Measurements from ENCODE around the gene PIAS2. TPM values are rescaled to one million over a fixed set of nuclear protein-coding genes. Genes with fewer than 3 reads are reported as not detected.

The PIAS2 gene
- total RNA-seq, 1 experiment from 2014 or later = 30.6 TPM

DNA sequence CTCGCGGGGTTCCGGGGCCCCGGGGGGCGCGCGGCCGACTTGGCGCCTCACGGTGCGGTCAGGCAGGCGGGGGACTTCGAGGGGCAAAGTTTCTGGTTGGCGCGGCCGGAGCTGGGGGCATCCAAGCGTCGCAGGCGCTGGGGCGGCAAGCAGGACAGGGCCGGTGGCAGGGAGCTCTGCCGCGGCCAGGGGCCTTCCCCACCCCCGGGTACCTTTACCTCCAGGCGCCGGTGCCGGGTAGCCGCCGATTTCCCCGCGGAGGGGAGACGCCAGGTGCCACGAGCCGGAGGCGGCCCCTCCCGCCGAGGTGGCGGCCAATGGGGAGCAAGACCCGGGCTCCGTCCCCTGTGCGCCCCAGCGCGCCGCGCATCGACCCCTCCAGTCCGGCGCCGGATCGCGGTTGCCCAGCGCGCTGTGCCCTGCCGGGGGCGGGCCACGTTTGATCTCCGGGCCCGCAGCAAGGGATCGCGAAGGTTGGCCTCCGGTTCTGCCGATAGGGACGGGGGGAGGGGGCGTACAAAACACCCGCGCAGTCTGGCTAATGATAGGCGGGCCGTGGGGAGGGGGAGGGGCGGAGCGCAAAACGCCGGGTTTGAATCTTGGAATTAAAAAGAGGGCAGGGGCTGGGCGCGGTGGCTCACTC, 160.6 kb downstream of the PIAS2 start, which contains the start of gene ST8SIA5:
TSS of gene ST8SIA5 (minus strand) at position 495 of the 643 bp plus-strand sequence. CDS start 545 bp downstream, outside the sequence.
- Histone ChIP-seq H3K4me1 (ENCODE audit: control insufficient read depth, insufficient read depth, low read length) (no peaks in the 10 kb centered on the region), H3K27ac (ENCODE audit: low read length) (no peak within 1 kb of the TSS), H3K9me3 (ENCODE audit: control insufficient read depth, insufficient read depth, low read depth, low read length) (no peaks in the 10 kb centered on the region), H3K27me3 (ENCODE audit: control insufficient read depth, insufficient read depth, low read length) (no peaks in the 10 kb centered on the region), H3K4me3 (ENCODE audit: low read depth in 2 of 2, low read length in 2 of 2) (no peak within 1 kb of the TSS; a peak in 1 of 4 replicates), H3K36me3 (ENCODE audit: control insufficient read depth, insufficient read depth, low read length) (no peaks in the 10 kb centered on the region)
- ChIA-PET POLR2A (no interaction called here), CTCF (no interaction called here)
- no peak for TF ChIP-seq POLR2AphosphoS5 (IDR thresholded peaks at IDR 0.05; ENCODE audit: low read depth, low read length)
- TF ChIP-seq, protein P1, sequence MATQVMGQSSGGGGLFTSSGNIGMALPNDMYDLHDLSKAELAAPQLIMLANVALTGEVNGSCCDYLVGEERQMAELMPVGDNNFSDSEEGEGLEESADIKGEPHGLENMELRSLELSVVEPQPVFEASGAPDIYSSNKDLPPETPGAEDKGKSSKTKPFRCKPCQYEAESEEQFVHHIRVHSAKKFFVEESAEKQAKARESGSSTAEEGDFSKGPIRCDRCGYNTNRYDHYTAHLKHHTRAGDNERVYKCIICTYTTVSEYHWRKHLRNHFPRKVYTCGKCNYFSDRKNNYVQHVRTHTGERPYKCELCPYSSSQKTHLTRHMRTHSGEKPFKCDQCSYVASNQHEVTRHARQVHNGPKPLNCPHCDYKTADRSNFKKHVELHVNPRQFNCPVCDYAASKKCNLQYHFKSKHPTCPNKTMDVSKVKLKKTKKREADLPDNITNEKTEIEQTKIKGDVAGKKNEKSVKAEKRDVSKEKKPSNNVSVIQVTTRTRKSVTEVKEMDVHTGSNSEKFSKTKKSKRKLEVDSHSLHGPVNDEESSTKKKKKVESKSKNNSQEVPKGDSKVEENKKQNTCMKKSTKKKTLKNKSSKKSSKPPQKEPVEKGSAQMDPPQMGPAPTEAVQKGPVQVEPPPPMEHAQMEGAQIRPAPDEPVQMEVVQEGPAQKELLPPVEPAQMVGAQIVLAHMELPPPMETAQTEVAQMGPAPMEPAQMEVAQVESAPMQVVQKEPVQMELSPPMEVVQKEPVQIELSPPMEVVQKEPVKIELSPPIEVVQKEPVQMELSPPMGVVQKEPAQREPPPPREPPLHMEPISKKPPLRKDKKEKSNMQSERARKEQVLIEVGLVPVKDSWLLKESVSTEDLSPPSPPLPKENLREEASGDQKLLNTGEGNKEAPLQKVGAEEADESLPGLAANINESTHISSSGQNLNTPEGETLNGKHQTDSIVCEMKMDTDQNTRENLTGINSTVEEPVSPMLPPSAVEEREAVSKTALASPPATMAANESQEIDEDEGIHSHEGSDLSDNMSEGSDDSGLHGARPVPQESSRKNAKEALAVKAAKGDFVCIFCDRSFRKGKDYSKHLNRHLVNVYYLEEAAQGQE (IDR thresholded peaks at IDR 0.05; ENCODE audit: insufficient read depth in 1 of 2, low read depth in 2 of 2, low read length in 1 of 2) = no peak
- TF ChIP-seq SIN3A (IDR thresholded peaks at IDR 0.05; ENCODE audit: borderline replicate concordance, insufficient read depth, low read depth, low read length) = no peak
- no peak for TF ChIP-seq TCF7L2 (IDR thresholded peaks at IDR 0.05; ENCODE audit: low read depth, low read length)
- TF ChIP-seq, protein P2, sequence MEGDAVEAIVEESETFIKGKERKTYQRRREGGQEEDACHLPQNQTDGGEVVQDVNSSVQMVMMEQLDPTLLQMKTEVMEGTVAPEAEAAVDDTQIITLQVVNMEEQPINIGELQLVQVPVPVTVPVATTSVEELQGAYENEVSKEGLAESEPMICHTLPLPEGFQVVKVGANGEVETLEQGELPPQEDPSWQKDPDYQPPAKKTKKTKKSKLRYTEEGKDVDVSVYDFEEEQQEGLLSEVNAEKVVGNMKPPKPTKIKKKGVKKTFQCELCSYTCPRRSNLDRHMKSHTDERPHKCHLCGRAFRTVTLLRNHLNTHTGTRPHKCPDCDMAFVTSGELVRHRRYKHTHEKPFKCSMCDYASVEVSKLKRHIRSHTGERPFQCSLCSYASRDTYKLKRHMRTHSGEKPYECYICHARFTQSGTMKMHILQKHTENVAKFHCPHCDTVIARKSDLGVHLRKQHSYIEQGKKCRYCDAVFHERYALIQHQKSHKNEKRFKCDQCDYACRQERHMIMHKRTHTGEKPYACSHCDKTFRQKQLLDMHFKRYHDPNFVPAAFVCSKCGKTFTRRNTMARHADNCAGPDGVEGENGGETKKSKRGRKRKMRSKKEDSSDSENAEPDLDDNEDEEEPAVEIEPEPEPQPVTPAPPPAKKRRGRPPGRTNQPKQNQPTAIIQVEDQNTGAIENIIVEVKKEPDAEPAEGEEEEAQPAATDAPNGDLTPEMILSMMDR (IDR thresholded peaks at IDR 0.05) = no peak
- intact Hi-C loops (cut with micrococcal nuclease; ENCODE audit: unreplicated experiment) (no loop called here), in situ Hi-C loops (cut with HindIII; ENCODE audit: low pct_unique_long_range_greater_than_20kb, low sequenced_read_pairs) (no loop called here)
- ATAC-seq = no peak
- BruUV-seq (replicated peaks) = no TSS peak
- DNase-seq (ENCODE audit: low read depth, low spot score) = no peak

DNA sequence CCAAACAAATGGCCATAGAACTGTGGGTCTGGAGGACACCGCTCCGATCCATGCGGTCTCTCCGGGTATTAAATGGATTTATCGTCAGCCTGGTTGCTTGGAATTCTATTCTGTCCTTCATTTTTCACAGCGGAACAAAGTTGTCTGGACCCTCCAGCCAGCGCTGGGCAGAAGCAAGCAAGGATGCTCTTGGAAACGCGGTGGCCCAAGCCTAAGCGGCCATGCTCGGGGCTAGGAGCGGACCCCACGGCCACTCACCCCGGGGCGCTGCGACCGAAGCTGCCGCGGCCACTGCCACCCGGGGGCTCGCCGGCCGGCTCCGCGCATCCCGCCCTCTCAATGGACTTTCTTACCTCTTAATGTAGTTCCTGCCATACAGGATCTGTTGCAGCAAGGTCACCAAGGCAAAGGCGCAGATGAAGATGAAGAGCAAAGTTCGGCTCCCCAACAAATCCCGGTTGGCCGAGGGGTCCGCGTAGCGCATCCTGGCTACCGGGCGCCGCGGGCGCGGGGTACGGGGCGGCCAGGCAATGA, 161.2 kb downstream of the PIAS2 start:
- no TSS peak for BruUV-seq (replicated peaks)

More for the DNA sequence above, 161.2 kb downstream of the PIAS2 start:
- TF ChIP-seq POLR2AphosphoS5 (IDR thresholded peaks at IDR 0.05; ENCODE audit: low read depth, low read length) = no peak
- no peak for TF ChIP-seq SIN3A (IDR thresholded peaks at IDR 0.05; ENCODE audit: borderline replicate concordance, insufficient read depth, low read depth, low read length)
- TF ChIP-seq, protein P2 (IDR thresholded peaks at IDR 0.05) = no peak
- H3K36me3 ChIP-seq (ENCODE audit: control insufficient read depth, insufficient read depth, low read length) = no peaks in the 10 kb centered on the region
- H3K4me3 ChIP-seq (ENCODE audit: low read depth in 2 of 2, low read length in 2 of 2) = no peak overlapping the region
- intact Hi-C loops (cut with micrococcal nuclease; ENCODE audit: unreplicated experiment) = no loop called here
- DNase-seq (ENCODE audit: low read depth, low spot score) (no peak), ATAC-seq (no peak)
- no peaks in the 10 kb centered on the region for H3K27me3 ChIP-seq (ENCODE audit: control insufficient read depth, insufficient read depth, low read length)
- no peaks in the 10 kb centered on the region for H3K4me1 ChIP-seq (ENCODE audit: control insufficient read depth, insufficient read depth, low read length)
- POLR2A ChIA-PET = no interaction called here
- CTCF ChIA-PET = no interaction called here
- in situ Hi-C loops (cut with HindIII; ENCODE audit: low pct_unique_long_range_greater_than_20kb, low sequenced_read_pairs) = no loop called here
- no peaks in the 10 kb centered on the region for H3K9me3 ChIP-seq (ENCODE audit: control insufficient read depth, insufficient read depth, low read depth, low read length)
- no peak overlapping the region for H3K27ac ChIP-seq (ENCODE audit: low read length)
